Fibroblast of upper back skin (primary cell): Measurements from ENCODE around the gene OTOG.

Source experiments
- DNase-seq: peaks from one replicate; pipeline ENCODE4 v3.0.0-alpha.2; 2013

OTOG gene

DNA sequence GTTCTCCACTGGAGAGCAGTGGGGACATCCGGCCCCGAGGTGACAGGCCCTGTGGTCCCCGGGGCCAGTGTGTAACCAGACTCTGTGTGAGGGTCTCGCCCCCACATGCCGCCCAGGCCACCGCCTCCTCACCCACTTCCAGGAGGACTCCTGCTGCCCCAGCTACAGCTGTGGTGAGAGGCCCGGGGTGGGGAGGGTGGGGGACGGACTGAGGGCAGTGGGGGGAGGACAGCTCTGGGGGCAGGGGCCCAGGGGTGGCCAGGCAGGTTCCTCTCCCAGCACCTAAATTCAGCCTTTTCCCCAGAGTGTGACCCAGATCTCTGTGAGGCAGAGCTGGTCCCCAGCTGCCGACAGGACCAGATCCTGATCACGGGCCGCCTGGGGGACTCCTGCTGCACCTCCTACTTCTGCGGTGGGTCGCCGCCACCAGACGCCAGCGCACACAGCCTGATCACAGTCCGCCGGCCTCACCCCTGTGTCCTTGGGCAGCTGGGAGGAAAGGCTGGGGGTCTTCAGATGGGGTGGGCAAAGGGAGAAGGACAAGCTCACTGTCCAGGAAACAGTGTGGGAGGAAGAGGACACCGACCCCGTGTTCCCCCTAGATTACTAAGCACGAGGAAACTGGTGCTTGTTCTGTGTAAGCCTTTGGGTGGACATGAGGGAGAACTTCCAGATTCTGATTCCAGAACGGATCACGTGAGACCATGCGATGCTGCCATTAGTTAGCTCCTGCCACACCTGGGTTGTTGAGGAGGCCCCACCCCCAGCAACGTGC, 87.9 kb downstream of the OTOG start:
- DNase-seq: no peak

DNA sequence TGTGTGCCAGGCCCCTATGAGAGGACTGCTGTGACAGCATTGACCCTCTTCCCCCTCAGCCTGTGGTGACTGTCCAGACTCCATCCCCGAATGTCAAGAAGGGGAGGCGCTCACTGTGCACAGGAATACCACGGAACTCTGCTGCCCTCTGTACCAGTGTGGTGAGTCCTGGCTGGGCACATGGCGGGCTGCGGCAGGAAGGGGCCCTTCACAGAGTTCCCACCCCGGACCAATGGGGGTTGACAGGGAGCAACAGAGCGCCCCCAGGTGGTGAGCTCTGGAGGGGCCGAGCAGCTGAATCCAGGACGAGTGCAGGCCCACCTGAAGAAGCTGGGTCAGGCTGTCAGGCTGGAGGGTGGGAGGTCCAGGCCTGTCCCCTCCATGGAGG, 88.5 kb downstream of the OTOG start:
- no peak for DNase-seq

DNA sequence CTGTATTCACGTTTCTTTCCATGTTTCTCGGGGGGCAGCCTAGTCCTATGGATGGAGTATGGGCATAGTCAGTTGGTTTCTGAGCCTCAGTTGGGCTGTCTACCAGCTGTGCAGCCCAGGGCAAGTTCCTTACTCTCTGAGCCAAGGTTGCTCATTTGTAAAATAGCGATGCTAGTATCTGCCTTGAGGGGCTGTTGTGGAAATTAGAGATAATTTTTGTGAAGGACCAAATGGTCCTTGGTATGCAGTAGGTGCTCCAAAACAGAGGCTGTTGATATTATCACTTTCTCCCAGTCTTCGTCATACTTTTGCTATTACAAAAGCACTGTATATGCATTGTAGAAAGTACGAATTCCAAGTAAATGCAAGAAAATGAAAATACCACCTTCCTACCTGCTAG, 89.7 kb downstream of the OTOG start:
- no peak for DNase-seq

DNA sequence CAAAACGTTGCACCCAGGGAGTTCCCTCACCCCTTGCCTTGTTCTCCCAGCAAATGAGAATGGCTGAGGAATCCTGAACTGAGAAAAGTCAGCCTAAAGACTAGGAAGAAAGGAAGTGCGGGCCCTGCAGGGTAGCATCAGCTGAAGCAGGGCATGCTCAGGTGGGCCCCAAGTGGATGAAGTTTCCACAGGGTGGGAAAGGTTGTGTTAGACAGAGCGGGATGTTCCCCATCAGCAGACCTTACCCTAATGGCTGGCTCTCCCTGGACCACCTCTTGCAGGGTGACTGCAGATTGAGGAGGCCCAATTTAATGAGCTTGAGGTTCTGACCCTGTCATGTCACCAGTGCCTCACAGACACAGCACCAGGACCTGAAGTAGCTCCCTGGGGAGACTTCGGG, 90.8 kb downstream of the OTOG start:
- DNase-seq: no peak

- no peak for DNase-seq
These were observed 91.3 kb downstream of the OTOG start for GRCh38 chr11:17638311-17638710.

DNA sequence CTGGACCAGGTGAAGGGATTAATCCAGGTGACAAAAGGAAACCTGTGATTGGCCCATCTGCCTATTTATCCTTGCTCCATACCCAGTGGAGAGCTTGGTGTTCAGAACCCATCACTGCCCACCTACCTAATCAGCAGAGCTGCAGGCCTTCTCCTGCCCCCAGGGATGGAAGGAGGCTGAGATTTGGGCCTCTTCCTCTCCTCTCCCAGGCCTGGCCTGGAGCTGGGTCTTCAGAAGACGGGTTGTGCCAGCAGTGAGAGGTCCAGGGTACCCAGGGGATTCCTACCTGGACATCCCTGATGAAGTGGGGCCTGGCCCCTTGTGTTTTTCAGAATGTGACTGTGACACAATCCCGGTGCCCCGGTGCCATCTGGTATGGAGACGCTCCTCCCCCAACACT, 92.0 kb downstream of the OTOG start:
- no peak for DNase-seq

DNA sequence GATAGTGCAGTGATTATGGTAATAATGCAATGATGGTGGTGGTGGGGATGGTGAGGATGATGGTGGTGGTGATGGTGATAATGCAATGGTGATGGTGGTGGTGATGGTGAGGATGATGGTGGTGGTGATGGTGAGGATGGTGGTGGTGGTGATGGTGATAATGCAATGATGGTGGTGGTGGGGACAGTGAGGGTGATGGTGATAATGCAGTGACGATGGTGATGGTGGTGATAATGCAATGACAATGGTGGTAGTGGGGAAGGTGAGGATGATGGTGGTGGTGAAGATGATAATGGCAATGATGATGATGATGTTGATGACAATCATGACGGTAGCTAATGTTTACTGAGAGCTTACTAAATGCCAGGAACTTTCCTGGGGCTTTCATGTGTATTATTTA, 92.7 kb downstream of the OTOG start:
- no peak for DNase-seq

GRCh38 chr11:17640493-17641164, 93.6 kb downstream of the OTOG start:
- DNase-seq: no peak

DNA sequence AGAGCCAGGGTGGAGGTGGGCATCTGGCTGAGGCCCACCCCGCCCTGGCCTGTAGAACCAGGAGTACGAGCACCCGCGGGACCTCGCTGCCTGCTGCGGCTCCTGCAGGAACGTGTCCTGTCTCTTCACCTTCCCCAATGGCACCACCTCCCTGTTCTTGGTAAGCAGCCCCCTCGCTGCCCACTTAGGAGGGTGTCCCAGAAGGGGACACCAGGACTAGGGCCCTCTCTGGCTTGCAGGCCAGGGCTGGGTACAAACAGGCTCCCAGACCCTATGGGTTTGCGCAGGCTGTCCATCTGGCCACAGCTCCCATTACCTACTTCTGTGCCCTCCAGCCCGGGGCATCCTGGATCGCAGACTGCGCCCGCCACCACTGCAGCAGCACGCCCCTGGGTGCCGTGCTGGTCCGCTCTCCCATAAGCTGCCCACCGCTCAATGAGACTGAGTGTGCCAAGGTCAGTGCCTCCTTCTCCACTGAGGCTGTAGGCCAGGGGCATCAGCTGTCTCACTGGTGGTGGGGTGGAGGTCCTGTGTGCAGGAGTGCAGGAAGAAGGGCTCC, 94.8 kb downstream of the OTOG start:
- DNase-seq: no peak

DNA sequence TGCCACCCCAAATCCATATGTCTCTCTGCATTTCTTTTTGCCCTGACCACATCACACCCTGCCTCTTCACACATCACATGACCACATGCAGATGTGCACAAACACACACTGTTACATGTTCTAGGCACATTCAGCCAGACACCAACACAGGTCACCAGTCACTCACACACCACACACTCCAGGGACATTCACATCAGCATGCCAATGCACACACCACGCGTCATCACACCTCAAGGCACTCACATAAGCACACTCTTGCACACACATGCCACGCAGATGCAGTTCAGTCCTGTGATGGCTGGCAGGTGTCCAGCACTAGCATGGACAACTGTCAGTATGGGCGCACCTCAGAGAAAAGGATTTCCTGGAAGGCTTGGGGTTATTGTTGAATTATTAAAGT, 95.3 kb downstream of the OTOG start:
- DNase-seq: no peak

- DNase-seq: no peak
These were observed 95.9 kb downstream of the OTOG start for GRCh38 chr11:17642980-17643379.

- no peak for DNase-seq
These were observed 96.7 kb downstream of the OTOG start for GRCh38 chr11:17643506-17644405.

- DNase-seq: no peak
These were observed 98.3 kb downstream of the OTOG start for GRCh38 chr11:17645190-17645970.

DNA sequence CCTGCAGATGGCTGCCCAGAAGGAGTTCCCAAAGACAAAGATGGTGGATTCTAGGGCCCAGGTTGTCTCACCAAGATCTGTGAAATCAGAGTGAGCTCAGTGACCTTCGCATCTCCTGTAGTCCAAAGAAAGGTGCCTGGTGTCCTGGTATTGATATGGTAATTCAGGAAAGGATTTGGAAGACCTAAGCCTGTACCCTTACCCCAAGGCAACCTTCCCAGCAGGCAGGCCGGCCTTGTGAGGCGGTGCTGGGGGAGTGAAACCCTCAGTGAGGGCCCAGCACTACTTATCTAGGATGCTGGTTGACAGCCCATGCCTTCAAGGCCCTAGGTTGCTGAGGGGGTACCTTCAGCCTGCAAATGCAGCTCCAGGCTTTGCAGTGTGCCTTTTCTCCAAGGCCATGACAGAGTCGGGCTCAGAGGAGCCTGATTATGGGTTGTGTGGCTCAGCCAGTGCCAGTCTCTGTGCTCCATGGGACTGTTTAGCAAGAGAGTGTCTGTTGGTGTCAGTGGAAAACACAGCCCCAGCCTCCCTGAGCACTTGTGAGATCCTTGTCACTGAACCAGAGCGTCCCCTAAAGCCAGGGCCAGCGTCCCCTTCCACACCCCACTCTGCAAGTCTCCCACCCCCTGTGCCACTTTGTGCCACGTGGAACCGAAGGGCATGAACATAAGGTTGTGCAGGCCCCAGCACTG, 99.5 kb downstream of the OTOG start:
- no peak for DNase-seq

- DNase-seq: no peak
These were observed 101.5 kb downstream of the OTOG start for GRCh38 chr11:17648528-17648927.

DNA sequence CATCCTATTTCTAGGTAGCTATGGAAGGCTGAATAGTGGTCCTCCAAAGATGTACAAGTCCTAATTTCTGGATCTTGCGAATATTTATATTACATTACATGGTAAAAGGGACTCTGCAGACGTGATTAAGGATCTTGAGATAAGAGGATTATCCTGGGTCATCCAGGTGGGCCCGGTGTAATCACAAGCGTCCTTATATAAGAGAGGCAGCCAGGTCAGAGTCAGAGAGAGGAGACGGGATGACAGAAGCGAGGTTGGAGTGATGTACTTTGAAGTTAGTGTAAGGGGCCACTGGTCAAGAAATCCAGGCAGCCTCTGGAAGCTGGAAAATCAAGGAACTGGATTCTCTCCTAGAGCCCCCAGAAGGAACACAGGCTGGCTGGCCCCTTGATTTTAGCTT, 102.2 kb downstream of the OTOG start:
- DNase-seq: no peak

GRCh38 chr11:17649696-17650095, 102.6 kb downstream of the OTOG start:
- no peak for DNase-seq

- peak; percentile 12 for DNase-seq
These were observed 103.3 kb downstream of the OTOG start for GRCh38 chr11:17650127-17650911.

GRCh38 chr11:17651061-17651460, 104.0 kb downstream of the OTOG start:
- no peak for DNase-seq

DNA sequence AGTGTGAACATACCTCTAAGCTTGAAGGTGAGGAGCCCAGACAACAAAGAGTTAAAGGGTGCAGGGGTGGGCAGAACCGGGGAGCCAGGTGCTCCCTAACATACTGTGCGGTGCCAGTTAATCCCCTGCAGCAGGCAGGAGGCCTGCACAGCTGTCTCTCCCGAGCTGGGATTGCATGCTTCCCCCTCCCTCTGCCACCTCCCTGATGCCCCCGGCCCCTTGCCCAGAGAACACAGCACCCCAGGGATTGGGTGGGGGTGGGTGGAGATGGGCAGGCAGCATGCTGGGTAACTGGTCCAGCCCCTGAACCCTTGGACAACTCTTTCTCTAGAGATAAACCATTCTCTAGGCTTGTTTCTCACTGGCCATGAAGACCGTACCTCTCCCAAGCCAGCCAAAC, 104.6 kb downstream of the OTOG start:
- no peak for DNase-seq

DNA sequence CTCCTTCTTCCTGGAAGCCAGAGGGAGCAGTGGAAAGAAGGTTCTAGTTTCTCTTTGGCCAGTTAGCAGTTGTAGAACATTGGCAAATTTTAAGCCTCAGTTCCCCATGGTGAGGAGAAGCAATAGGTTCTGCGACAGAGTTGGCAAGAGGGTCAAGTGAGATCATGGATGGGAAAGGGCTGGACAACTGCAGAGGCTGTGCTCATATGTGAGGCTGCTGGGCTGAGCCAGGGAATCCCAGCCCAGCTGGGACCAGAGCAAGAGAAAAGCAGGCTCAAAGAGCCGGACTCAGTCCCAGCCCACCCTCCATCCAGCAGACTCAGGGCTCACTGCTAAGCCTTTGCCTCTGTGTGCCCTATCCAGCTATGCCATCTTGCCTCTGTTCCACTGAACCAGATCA, 105.5 kb downstream of the OTOG start:
- no peak for DNase-seq
